Activated CD8-positive, alpha-beta memory T cell treated with anti-CD3 and anti-CD28 coated beads, Interleukin-2, amount 50 U/mL, for 48 hours (primary cell): ENCODE results near the gene UFSP2.

Source experiments
- DNase-seq: peaks from one replicate; pipeline ENCODE4 v3.0.0-alpha.2; 2020

The UFSP2 gene

DNA sequence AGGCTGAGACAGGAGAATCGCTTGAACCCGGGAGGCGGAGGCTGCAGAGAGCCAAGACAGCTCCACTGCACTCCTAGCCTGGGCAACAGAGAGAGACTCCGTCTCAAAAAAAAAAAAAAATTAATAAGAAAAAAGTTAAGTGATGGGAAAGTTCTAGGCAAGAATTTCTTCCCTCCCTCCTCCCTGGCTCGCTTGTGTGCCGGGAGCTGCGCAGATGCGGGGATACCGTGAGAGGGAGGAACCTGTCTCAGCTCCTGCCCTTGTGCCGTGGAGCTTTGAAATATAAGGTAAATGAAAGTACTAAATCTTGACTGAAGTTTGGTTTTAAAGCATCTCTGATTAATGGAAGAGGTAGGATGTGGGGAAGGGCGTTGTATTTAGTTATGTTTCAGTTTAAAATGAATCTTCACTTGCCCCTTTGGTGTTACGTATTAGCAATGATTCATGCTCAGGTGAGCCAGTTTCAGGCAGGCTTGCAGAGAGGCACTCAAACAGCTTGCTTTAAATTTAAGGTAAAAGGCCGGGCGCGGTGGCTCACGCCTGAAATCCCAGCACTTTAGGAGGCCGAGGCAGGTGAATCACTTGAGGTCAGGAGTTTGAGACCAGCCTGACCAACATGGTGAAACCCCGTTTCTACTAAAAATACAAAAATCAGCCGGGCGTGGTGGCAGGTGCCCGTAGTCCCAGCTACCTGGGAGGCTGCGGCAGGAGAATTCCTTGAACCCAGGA, 1.4 kb upstream of the UFSP2 start:
- DNase-seq: no peak

DNA sequence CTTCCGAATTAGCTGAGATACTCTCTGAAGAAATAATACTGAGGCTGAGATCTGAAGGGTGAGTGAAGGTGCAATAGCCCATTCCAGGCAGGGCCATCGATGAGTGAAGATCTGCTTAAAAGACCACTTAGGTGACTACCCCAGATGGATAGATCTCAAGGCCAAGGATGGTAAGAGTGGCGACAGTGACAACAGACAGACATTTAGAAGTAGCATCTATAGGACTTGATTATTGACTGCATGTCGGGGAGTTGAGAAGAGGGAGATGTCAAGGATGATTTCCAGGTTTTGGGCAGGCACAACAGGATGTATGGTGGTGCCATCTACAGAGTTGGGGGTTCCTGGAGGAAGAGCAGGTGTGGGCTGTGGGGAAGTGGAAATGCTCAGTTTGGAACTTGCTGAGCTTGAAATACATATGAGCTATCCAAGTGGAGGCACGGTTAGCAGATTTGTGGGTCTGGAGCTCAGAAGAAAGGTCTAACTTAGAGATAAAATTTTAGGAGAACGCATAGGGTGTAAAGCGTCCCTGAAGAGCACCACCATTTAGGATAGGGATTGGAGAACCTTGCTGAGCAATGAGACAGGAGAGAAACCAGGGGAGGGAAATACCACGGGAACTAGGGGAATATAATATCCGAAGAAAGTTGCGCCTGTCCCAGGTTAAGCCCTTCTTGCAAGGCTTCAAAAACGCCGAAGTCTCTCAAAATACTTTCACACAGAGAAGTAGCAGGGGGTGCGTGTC, 688 bp downstream of the UFSP2 start:
- no peak for DNase-seq

DNA sequence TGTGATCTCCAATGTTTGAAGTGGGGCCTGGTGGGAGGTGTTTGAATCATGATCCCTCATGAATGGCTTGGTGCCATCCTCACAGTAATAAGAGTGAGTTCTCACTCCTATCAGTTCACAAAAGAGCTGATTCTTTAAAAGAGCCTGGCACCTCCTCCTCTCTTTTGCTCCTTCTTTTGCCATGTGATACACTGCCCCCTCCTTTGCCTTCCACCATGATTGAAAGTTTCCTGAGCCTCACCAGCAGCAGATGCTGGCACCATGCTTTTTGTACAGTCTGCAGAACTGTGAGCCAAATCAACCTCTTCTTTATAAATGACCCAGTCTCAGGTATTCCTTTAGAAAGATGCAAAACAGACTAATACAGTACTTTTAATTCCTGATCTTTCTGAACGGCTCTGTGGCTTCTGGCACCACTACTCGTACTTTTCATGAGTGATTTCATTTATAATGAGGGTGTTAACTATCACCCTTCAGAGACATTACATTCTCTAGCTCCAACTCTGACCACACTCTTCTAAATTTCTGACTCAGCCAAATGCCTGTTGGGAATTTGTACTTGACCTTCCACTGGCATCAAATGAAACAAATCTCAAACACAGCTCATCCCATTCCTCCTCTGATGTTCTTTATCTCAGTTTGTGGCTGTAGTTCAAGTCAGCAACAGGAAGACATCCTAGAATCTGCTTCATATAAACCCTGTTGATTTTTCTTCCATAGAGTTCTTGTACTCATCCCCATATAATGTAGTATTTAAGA, 4.2 kb downstream of the UFSP2 start:
- DNase-seq: no peak

DNA sequence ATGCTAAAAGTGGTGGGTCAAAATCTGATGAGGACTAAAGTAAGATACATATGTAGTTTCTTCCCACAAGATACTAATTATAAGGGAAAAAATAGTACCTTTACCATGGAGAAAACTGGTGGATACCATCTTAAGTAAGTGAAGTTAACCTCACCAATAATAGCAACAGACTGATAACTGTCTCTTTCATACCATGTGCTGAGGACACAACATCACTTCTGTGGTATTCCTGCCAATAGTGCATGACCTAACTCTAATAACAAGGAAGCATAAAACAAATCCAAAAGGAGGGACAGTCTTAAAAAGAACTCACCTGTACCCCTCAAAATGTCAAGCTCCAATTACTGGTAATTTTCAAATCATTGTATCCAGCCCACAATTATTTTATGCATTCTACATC, 8.8 kb downstream of the UFSP2 start:
- DNase-seq: no peak

DNA sequence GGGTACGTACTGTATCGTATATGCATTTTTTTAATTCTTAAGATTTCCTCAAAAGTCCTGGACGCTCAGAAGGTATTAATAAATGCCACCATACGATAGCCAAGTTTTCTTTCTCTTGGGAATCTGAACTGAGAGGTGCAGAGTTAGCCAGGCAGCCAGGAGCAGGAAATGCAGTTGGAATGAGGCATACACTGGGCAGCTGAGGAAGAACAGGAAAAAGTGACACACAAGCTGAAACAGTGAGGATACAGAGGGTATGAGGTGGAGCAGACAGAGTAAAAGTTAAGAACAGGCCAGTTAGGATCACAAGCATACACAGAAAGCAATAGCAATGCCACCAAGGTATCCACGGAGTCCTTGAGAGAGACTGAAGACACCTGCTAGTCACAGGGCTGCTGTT, 13.4 kb downstream of the UFSP2 start:
- DNase-seq: no peak

- no peak for DNase-seq
Observed at GRCh38 chr4:185411849-185412248, 13.9 kb downstream of the UFSP2 start.

DNA sequence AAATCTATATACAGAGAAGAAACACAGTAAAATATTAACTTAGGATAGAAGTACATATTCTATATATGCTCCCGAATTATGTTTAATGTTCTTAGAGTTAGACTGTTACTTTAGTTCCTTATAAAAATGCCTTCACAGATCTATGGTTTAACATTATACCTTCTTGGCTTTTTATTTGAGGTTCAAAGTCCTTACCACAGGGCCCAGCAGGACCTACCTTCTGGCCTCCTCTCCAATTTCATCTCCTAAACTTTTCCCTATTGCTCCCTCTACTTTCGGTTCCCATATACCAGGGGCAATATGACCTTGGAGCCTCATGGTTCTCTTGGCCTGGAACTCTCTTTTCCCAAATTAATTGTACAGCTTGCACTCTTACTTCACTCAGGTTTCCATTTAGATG, 17.3 kb downstream of the UFSP2 start:
- no peak for DNase-seq

- DNase-seq: no peak
Observed at GRCh38 chr4:185405296-185405999, 20.3 kb downstream of the UFSP2 start.

DNA sequence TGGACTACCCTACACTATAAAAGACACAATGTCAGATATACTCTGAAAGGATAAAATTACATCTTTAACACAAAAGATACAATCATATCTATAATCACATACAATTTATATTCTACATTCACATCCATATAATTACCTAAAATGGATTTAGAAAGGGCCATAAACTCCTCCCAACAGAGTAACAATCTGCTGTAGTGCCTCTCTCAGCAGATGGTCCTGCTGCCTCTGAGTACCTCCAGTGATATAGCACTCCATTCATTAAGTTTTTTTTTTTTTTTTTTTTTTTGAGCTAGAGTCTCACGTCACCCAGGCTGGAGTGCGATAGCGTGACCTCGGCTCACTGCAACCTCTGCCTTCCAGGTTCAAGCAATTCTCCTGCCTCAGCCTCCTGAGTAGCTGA, 21.7 kb downstream of the UFSP2 start:
- DNase-seq: no peak

DNA sequence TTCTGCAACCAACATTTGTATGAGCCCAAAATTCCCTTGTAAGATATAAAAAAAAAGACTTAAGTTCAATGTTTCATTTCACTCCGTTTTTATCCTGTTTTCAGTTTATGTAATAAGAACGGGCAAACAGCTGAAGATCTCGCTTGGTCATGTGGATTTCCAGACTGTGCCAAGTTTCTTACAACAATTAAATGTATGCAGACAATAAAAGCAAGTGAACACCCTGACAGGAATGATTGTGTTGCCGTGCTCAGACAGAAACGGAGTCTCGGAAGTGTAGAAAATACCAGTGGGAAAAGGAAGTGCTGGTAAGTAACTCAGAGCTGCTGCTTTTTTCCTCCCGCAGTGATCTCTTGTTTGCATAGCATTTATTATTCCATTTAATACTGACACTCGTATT, 26.3 kb downstream of the UFSP2 start:
- DNase-seq: no peak

DNA sequence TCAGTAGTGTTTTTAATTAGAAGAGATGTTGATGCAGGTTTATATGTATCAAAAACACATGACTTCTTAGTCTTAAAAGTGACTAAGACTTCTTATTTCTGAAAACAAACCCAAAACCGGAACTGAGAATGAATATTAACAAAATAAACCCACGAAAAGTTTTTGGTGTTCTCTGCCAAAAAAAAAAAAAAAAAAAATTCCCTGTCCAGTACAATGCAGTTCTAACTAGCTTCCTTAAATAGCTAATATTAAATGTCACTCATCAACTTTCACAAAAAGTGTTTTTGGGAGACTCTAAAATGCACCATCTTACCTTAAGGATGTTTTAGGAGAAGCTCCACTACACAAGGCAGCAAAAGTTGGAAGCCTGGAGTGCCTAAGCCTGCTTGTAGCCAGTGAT, 27.1 kb downstream of the UFSP2 start:
- DNase-seq: no peak

GRCh38 chr4:185396724-185397385, 28.9 kb downstream of the UFSP2 start, which contains the start of gene ANKRD37:
Gene ANKRD37 (plus strand): TSS chr4:185396841. CDS start chr4:185396924, 83 bp downstream.
- DNase-seq: peak; percentile 57

DNA sequence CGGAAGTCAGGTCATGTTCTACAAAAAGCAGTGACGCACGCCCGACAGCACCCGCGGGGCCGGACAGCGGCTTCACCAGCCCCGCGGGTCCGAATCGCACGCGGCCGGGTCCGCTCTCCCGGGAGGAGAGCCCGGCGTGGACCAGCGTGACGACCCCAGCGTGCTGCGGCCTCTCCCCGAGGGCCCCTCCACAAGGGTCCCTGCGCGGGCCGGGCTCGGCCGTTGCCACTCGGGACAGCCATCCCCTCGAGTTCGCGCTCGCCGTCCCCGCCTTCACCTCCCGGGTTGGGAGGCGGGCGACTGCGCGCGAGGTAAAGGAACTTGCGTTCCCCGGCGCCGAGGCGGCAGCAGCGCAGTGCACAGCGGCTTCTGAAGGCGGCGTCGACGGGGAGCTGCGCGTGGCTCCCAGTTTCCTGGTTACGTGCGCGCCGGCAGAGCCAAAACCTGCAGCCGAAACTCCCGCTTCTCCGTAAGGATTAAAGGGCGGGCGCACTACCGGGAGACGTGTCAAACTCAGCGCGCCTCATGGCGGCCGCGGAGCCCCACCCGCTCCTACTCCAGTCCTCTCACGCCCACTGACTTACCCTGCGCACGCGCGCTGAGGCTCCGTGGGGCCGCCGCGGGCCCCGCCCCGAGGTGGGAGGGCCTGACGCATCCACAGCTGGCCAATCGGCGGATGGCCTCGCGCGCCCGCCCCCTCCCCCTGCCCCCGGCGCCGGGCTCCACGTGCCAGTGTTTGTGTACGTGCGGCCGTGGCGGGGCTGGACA, 29.6 kb downstream of the UFSP2 start:
- DNase-seq: peak; percentile 98

- no peak for DNase-seq
Observed at GRCh38 chr4:185395238-185395955, 30.4 kb downstream of the UFSP2 start, which contains the start of gene LRP2BP. Gene LRP2BP (minus strand): TSS chr4:185395924. CDS start chr4:185378186, 17,738 bp downstream.

GRCh38 chr4:185394568-185395237, 31.1 kb downstream of the UFSP2 start:
- no peak for DNase-seq

DNA sequence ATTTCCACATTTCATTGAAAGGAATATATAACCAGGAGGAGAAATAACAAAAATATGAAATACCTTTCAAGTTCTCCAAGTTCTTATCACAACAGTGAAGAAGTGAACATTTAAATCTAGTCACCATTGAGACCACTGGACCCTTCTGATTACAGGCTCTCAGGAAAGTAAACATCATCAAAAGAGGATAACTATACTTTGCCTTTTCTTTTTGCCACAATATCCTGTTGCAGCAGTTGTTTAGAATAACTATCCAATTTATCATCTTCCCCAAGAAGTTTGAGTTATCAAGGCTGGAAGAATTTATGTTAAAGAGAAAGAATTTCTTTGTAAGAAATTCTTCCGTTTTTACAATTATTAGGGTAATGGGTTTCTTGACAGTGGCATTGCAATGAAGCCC, 33.6 kb downstream of the UFSP2 start:
- DNase-seq: no peak

GRCh38 chr4:185390941-185391340, 34.8 kb downstream of the UFSP2 start:
- DNase-seq: no peak

- DNase-seq: no peak
Observed at GRCh38 chr4:185387957-185388356, 37.8 kb downstream of the UFSP2 start.

GRCh38 chr4:185384930-185385331, 40.8 kb downstream of the UFSP2 start:
- no peak for DNase-seq

- DNase-seq: no peak
Observed at GRCh38 chr4:185384061-185384460, 41.7 kb downstream of the UFSP2 start.
